SK-N-SH treated with all-trans-retinoic acid at 6 μM for 48 hours (cell line): ENCODE measurements around the gene C1RL.

Source experiments
- ATAC-seq: fragments of 200-7000 bp; cut with Tn5 transposase; 3 replicates; pipeline ENCODE4 v1.9.1; 2020; ENCODE audit warnings: mild to moderate bottlenecking, moderate library complexity
- ARNTL ChIP-seq: fragments of 450-650 bp; formaldehyde crosslinking; IDR thresholded peaks from 2 replicates; pipeline ENCODE4 v1.5.0; 2020; ENCODE audit warnings: low read depth, mild to moderate bottlenecking, moderate library complexity, borderline replicate concordance
- CSDC2 ChIP-seq: fragments of 250-450 bp; sonication (Bioruptor Pico); IDR thresholded peaks from 2 replicates; pipeline ENCODE4 v1.5.0; 2020; ENCODE audit warnings: mild to moderate bottlenecking, moderate library complexity
- CSRNP3 ChIP-seq: fragments of 250-450 bp; sonication (Bioruptor Pico); IDR thresholded peaks from 2 replicates; pipeline ENCODE4 v1.5.1; 2021; ENCODE audit warnings: mild to moderate bottlenecking, moderate library complexity
- GLIS3 ChIP-seq: fragments of 250-450 bp; sonication (Bioruptor Pico); IDR thresholded peaks from 2 replicates; pipeline ENCODE4 v1.5.0; 2020; ENCODE audit warnings: mild to moderate bottlenecking, moderate library complexity
- ISL1 ChIP-seq: fragments of 250-450 bp; sonication (Bioruptor Pico); IDR thresholded peaks from 2 replicates; pipeline ENCODE4 v2.1.2; 2022; ENCODE audit warnings: mild to moderate bottlenecking, moderate library complexity
- OSR1 ChIP-seq: fragments of 250-450 bp; sonication (Bioruptor Pico); IDR thresholded peaks from 2 replicates; pipeline ENCODE4 v1.8.0; 2022; ENCODE audit warnings: moderate library complexity, mild to moderate bottlenecking, inconsistent platforms
- POU6F1 ChIP-seq: fragments of 250-450 bp; sonication (Bioruptor Pico); IDR thresholded peaks from 2 replicates; pipeline ENCODE4 v1.8.0; 2021; ENCODE audit warnings: low read depth, mild to moderate bottlenecking, moderate library complexity, borderline replicate concordance
- PPARA ChIP-seq: fragments of 250-450 bp; sonication (Bioruptor Pico); IDR thresholded peaks from 2 replicates; pipeline ENCODE4 v1.5.0; 2020; ENCODE audit warnings: mild to moderate bottlenecking, borderline replicate concordance
- RARB ChIP-seq: fragments of 250-450 bp; sonication (Bioruptor Pico); IDR thresholded peaks from 2 replicates; pipeline ENCODE4 v1.8.0; 2021; ENCODE audit warnings: mild to moderate bottlenecking, moderate library complexity
- SNAI2 ChIP-seq: fragments of 250-450 bp; sonication (Bioruptor Pico); IDR thresholded peaks from 2 replicates; pipeline ENCODE4 v1.5.0; 2020; ENCODE audit warnings: mild to moderate bottlenecking, moderate library complexity
- TCF4 ChIP-seq: fragments of 250-450 bp; sonication (Bioruptor Pico); IDR thresholded peaks from 2 replicates; pipeline ENCODE4 v1.8.0; 2021; ENCODE audit warnings: mild to moderate bottlenecking, moderate library complexity, borderline replicate concordance
- TOX ChIP-seq: fragments of 250-450 bp; sonication (Bioruptor Pico); IDR thresholded peaks from 2 replicates; pipeline ENCODE4 v1.8.0; 2021; ENCODE audit warnings: mild to moderate bottlenecking, moderate library complexity, borderline replicate concordance
- ZC3H10 ChIP-seq: fragments of 250-450 bp; sonication (Bioruptor Pico); IDR thresholded peaks from 2 replicates; pipeline ENCODE4 v1.5.1; 2021; ENCODE audit warnings: mild to moderate bottlenecking, moderate library complexity
- ZFP3 ChIP-seq: fragments of 250-450 bp; sonication (Bioruptor Pico); IDR thresholded peaks from 2 replicates; pipeline ENCODE4 v1.5.0; 2020; ENCODE audit warnings: mild to moderate bottlenecking, moderate library complexity
- ZFP30 ChIP-seq: fragments of 450-650 bp; formaldehyde crosslinking; IDR thresholded peaks from 2 replicates; pipeline ENCODE4 v1.5.0; 2022; ENCODE audit warnings: mild to moderate bottlenecking, moderate library complexity
- ZNF565 ChIP-seq: fragments of 450-650 bp; formaldehyde crosslinking; conservative IDR thresholded peaks from 2 replicates; pipeline ENCODE4 v1.5.0; 2020; ENCODE audit warnings: low read depth, mild to moderate bottlenecking, moderate library complexity
- ZNF70 ChIP-seq: fragments of 450-650 bp; formaldehyde crosslinking; IDR thresholded peaks from 2 replicates; pipeline ENCODE4 v1.5.0; 2020; ENCODE audit warnings: mild to moderate bottlenecking, moderate library complexity
- TF ChIP-seq, protein P1 (sequence below): fragments of 250-450 bp; sonication (Bioruptor Pico); IDR thresholded peaks from 2 replicates; pipeline ENCODE4 v1.5.0; 2020; ENCODE audit warnings: mild to moderate bottlenecking, moderate library complexity
- TF ChIP-seq, protein P2 (sequence below): fragments of 250-450 bp; sonication (Bioruptor Pico); IDR thresholded peaks from 2 replicates; pipeline ENCODE4 v1.5.1; 2020; ENCODE audit warnings: low read depth, mild to moderate bottlenecking, moderate library complexity

Gene C1RL

GRCh38 chr12:7156259-7157197 is 47.5 kb upstream of the C1RL start (continued):
- TF ChIP-seq, protein P1, sequence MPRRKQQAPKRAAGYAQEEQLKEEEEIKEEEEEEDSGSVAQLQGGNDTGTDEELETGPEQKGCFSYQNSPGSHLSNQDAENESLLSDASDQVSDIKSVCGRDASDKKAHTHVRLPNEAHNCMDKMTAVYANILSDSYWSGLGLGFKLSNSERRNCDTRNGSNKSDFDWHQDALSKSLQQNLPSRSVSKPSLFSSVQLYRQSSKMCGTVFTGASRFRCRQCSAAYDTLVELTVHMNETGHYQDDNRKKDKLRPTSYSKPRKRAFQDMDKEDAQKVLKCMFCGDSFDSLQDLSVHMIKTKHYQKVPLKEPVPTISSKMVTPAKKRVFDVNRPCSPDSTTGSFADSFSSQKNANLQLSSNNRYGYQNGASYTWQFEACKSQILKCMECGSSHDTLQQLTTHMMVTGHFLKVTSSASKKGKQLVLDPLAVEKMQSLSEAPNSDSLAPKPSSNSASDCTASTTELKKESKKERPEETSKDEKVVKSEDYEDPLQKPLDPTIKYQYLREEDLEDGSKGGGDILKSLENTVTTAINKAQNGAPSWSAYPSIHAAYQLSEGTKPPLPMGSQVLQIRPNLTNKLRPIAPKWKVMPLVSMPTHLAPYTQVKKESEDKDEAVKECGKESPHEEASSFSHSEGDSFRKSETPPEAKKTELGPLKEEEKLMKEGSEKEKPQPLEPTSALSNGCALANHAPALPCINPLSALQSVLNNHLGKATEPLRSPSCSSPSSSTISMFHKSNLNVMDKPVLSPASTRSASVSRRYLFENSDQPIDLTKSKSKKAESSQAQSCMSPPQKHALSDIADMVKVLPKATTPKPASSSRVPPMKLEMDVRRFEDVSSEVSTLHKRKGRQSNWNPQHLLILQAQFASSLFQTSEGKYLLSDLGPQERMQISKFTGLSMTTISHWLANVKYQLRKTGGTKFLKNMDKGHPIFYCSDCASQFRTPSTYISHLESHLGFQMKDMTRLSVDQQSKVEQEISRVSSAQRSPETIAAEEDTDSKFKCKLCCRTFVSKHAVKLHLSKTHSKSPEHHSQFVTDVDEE (CRISPR knock-in tag), result no peak
- TF ChIP-seq PPARA (CRISPR knock-in tag) (no peak), TCF4 (no peak)

DNA sequence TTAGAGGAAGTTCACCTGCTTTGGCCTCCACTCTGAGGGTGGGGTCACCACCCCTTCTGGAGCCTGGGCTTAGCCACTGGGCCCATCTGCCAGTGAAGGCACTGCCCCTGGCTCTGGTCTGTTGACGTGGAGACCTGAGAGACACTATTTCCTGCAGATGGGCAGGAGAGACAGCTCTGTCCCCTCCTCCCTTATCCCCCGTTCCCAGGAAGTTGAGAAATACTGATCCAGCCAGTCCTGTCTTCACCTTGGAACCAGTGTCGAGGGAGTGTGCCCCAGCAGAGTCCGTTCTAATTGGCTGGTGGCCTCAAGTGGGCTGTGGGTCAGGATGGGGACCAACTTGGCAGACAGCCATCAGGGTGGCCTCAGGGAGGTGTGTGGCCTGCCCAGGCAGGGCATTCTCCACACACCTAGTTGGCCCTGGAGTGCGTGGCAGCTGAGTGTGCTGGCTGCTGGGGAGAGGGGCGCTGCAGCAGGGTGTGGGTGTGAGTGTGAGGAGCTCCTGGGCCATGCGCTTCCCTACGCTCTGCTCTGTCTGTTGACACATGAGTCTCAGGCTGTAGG is 46.5 kb upstream of the C1RL start:
- peak; percentile 81 for ATAC-seq
- TF ChIP-seq CSDC2 (CRISPR knock-in tag), result no peak

DNA sequence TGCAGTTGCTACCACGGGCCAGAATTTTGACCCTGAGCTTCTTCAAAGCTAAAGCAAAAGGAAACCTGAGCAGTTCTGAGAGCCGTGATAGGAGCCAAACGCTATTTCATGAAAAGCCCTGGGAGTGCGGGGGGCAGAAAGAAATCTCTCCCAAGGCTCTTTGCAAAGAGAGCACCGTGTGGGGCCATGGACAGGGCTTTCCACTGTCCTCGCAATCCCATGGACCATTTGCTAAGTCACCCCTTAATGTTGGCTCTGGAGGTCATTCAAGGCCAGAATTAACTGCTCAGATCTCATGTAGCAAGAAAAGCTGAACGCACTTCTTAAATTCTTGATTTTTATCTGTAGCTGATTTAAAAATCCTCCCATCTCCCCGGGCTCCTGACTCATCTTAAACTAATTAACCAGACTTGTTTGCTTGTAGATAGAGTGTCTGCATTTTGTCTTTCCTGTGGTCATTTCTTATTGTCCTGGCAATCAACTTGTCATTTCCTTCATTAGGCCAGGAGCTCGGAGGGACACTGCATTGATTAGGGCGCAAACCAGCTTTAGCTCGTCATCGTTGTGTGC is 46.0 kb upstream of the C1RL start:
- peak; percentile 62 for ATAC-seq

GRCh38 chr12:7154042-7154441 is 45.0 kb upstream of the C1RL start:
- TF ChIP-seq, protein P2, sequence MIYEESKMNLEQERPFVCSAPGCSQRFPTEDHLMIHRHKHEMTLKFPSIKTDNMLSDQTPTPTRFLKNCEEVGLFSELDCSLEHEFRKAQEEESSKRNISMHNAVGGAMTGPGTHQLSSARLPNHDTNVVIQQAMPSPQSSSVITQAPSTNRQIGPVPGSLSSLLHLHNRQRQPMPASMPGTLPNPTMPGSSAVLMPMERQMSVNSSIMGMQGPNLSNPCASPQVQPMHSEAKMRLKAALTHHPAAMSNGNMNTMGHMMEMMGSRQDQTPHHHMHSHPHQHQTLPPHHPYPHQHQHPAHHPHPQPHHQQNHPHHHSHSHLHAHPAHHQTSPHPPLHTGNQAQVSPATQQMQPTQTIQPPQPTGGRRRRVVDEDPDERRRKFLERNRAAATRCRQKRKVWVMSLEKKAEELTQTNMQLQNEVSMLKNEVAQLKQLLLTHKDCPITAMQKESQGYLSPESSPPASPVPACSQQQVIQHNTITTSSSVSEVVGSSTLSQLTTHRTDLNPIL (CRISPR knock-in tag), result no peak
- TF ChIP-seq ZC3H10 (CRISPR knock-in tag), result no peak
- TF ChIP-seq ZNF70, result no peak
- no peak for TF ChIP-seq OSR1
- no peak for TF ChIP-seq ZNF565 (CRISPR knock-in tag)
- ATAC-seq, result no peak

More for the DNA sequence above, 46.0 kb upstream of the C1RL start:
- TF ChIP-seq ZC3H10 (CRISPR knock-in tag) (no peak), ZFP3 (CRISPR knock-in tag) (no peak), POU6F1 (CRISPR knock-in tag) (no peak), ISL1 (CRISPR knock-in tag) (no peak), ARNTL (CRISPR knock-in tag) (no peak), GLIS3 (CRISPR knock-in tag) (no peak), TCF4 (no peak), CSDC2 (CRISPR knock-in tag) (no peak), ZNF70 (no peak), RARB (no peak), ZFP30 (CRISPR knock-in tag) (no peak), OSR1 (no peak), ZNF565 (CRISPR knock-in tag) (no peak), TOX (CRISPR knock-in tag) (no peak), SNAI2 (CRISPR knock-in tag) (no peak)
- TF ChIP-seq, protein P2 (CRISPR knock-in tag), result no peak

- no peak for ATAC-seq
- TF ChIP-seq ARNTL (CRISPR knock-in tag) (no peak), GLIS3 (CRISPR knock-in tag) (no peak), POU6F1 (CRISPR knock-in tag) (no peak), RARB (no peak), CSRNP3 (CRISPR knock-in tag) (no peak), OSR1 (no peak)
- TF ChIP-seq, protein P2 (CRISPR knock-in tag), result no peak
These were observed 43.8 kb upstream of the C1RL start for GRCh38 chr12:7152818-7153217.
